Esophagus muscularis mucosa (tissue), 4 donors: ENCODE data around the gene C4orf50. TPM values are rescaled to one million over a fixed set of nuclear protein-coding genes. Genes with fewer than 3 reads are reported as not detected.

Source experiments
- DNase-seq: peaks from one replicate; pipeline ENCODE4 v3.0.0-alpha.2; 2017; ENCODE audit errors: extremely low spot score
- H3K27ac ChIP-seq, 4 donors: fragments of 200-600 bp; sonication (generic); replicated peaks in 1 of 4; 1 replicate in 3 of 4; 2 replicates in 1 of 4; pipeline ENCODE4 v1.5.1; 2016 to 2019; ENCODE audit warnings: mild to moderate bottlenecking in 1 of 4
- H3K27me3 ChIP-seq, 4 donors: fragments of 200-600 bp; sonication (generic); one replicate each; pipeline versions ENCODE4 v1.5.1 to v1.6.0; 2016 to 2019
- H3K36me3 ChIP-seq, 4 donors: fragments of 200-600 bp; sonication (generic); one replicate each; pipeline ENCODE4 v1.5.1; 2016 to 2019
- H3K4me1 ChIP-seq, 4 donors: fragments of 200-600 bp; sonication (generic); one replicate each; pipeline ENCODE4 v1.5.1; 2016 to 2019
- H3K4me3 ChIP-seq, 4 donors: fragments of 200-600 bp; sonication (generic); 1 replicate in 2 of 4; 2 replicates in 2 of 4; pipeline ENCODE4 v1.5.1; 2016 to 2019; ENCODE audit warnings: mild to moderate bottlenecking in 4 of 4, moderate library complexity in 1 of 4
- H3K9me3 ChIP-seq, 4 donors: fragments of 200-600 bp; sonication (generic); 1 replicate in 3 of 4; 2 replicates in 1 of 4; pipeline ENCODE4 v1.5.1; 2016 to 2019
- EP300 ChIP-seq: sonication (generic); formaldehyde crosslinking; IDR thresholded peaks from one replicate; pipeline ENCODE4 v1.6.1; 2017; ENCODE audit warnings: antibody characterized with exemption
- POLR2A ChIP-seq: fragments of 450-650 bp; IDR thresholded peaks from one replicate; pipeline ENCODE4 v1.6.1; 2017; ENCODE audit warnings: antibody characterized with exemption, moderate library complexity, mild to moderate bottlenecking, low read depth
- POLR2AphosphoS5 ChIP-seq, 2 donors: sonication (generic); formaldehyde crosslinking; IDR thresholded peaks; one replicate each; pipeline ENCODE4 v1.6.1; 2017; ENCODE audit warnings: antibody characterized with exemption in 2 of 2
- WGBS: methylation state at CpG from one replicate; pipeline ENCODE4 v1.1.5; 2018; 5-methylcytosine and 5-hydroxymethylcytosine counted together
- intact Hi-C: fragments of 100-400 bp; cut with DNase I; formaldehyde crosslinking; loops from one replicate; pipeline ENCODE4 v1.15.1; 2023
- total RNA-seq, 4 donors: library from RNA; depleted of rRNA; stranded (reverse); fragments of >200 nt; gene quantifications; one replicate each; pipeline versions ENCODE4 v1.1.0 to v1.2.1, GENCODE V29; 2016
- TF ChIP-seq, protein P1 (sequence below), 3 experiments: fragments of 200-600 bp in 2 of 3; fragments of 450-650 bp in 1 of 3; sonication (generic) in 2 of 3; IDR thresholded peaks; one replicate each; pipeline ENCODE4 v1.5.1; 2017 to 2019; ENCODE audit warnings: antibody characterized with exemption in 3 of 3, mild to moderate bottlenecking in 2 of 3, moderate library complexity in 1 of 3

The C4orf50 gene
- total RNA-seq, 4 donors from 2014 or later, result 0.11 to 0.42 (median 0.26) TPM

GRCh38 chr4:6049985-6050384 is 31.8 kb upstream of the C4orf50 start:
- Histone ChIP-seq H3K27ac (no peak overlapping the region), H3K27me3 (peaks cover 0 to 30% (median 0%) of the 10 kb centered on the region in 4 donors), H3K9me3 (no peaks in the 10 kb centered on the region), H3K4me1 (no peaks in the 10 kb centered on the region), H3K36me3 (no peaks in the 10 kb centered on the region), H3K4me3 (no peak overlapping the region)
- 76% methylated on average over 8 of the region's 8 CpGs for WGBS
- intact Hi-C loops, result no loop called here
- no peak for DNase-seq
- TF ChIP-seq EP300 (no peak), POLR2AphosphoS5 (IDR thresholded peaks at IDR 0.05) (no peak), POLR2A (no peak)
- TF ChIP-seq, protein P1, sequence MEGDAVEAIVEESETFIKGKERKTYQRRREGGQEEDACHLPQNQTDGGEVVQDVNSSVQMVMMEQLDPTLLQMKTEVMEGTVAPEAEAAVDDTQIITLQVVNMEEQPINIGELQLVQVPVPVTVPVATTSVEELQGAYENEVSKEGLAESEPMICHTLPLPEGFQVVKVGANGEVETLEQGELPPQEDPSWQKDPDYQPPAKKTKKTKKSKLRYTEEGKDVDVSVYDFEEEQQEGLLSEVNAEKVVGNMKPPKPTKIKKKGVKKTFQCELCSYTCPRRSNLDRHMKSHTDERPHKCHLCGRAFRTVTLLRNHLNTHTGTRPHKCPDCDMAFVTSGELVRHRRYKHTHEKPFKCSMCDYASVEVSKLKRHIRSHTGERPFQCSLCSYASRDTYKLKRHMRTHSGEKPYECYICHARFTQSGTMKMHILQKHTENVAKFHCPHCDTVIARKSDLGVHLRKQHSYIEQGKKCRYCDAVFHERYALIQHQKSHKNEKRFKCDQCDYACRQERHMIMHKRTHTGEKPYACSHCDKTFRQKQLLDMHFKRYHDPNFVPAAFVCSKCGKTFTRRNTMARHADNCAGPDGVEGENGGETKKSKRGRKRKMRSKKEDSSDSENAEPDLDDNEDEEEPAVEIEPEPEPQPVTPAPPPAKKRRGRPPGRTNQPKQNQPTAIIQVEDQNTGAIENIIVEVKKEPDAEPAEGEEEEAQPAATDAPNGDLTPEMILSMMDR (IDR thresholded peaks at IDR 0.05), result no peak

DNA sequence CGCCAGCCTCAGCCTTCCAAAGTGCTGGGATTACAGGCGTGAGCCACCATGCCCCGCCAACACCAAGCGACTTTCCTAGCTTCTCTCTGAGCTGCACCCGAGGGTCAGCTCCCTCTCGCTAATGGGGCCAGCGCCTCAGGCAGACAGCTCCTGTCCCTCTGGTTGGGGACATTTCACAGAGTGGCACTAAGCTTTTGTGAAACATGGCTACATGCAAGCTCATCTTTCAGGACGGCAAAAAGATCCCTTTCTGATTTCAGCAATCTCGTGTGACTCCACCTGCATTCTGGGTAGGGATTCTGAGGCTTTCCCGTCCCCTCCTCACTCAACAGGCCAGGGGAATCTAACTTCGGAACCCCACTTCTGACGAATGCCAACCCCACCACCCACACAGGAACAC is 31.0 kb upstream of the C4orf50 start:
- intact Hi-C loops, result no loop called here

DNA sequence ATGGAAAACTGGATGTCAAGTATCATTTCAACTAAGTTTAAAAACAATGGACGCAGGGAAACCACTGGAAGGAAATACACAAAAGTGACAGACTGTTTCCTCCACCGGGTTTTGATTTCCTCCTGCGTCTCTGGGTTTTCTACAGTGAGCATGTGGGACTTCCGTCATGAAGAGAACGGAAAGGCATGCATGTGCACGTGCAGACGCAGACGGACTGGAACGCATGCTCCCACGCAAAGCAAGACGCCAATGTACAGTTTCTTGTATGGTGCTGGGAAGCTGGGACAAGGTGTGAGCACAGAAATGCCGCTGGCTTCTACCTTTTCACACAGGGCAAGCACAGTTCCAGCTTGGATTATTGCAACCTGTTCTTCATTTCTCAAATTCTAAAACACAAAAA is 30.3 kb upstream of the C4orf50 start:
- Histone ChIP-seq H3K27ac (no peak overlapping the region), H3K27me3 (peaks cover 0 to 38% (median 0%) of the 10 kb centered on the region in 4 donors), H3K9me3 (no peaks in the 10 kb centered on the region), H3K4me1 (no peaks in the 10 kb centered on the region), H3K4me3 (no peak overlapping the region), H3K36me3 (no peaks in the 10 kb centered on the region)
- WGBS, result 81% methylated on average over 12 of the region's 12 CpGs
- intact Hi-C loops, result no loop called here
- no peak for TF ChIP-seq EP300
- no peak for TF ChIP-seq POLR2AphosphoS5 (IDR thresholded peaks at IDR 0.05)
- TF ChIP-seq, protein P1 (IDR thresholded peaks at IDR 0.05), result no peak
- no peak for TF ChIP-seq POLR2A
- DNase-seq, result no peak

More for the DNA sequence above, 31.0 kb upstream of the C4orf50 start:
- Histone ChIP-seq H3K36me3 (no peaks in the 10 kb centered on the region), H3K27ac (no peak overlapping the region), H3K4me3 (no peak overlapping the region), H3K9me3 (no peaks in the 10 kb centered on the region), H3K27me3 (peaks cover 0 to 30% (median 0%) of the 10 kb centered on the region in 4 donors), H3K4me1 (no peaks in the 10 kb centered on the region)
- DNase-seq, result no peak
- TF ChIP-seq POLR2A, result no peak
- TF ChIP-seq, protein P1 (IDR thresholded peaks at IDR 0.05), result no peak
- TF ChIP-seq EP300, result no peak
- no peak for TF ChIP-seq POLR2AphosphoS5 (IDR thresholded peaks at IDR 0.05)
- 95% methylated on average over 12 of the region's 12 CpGs for WGBS

DNA sequence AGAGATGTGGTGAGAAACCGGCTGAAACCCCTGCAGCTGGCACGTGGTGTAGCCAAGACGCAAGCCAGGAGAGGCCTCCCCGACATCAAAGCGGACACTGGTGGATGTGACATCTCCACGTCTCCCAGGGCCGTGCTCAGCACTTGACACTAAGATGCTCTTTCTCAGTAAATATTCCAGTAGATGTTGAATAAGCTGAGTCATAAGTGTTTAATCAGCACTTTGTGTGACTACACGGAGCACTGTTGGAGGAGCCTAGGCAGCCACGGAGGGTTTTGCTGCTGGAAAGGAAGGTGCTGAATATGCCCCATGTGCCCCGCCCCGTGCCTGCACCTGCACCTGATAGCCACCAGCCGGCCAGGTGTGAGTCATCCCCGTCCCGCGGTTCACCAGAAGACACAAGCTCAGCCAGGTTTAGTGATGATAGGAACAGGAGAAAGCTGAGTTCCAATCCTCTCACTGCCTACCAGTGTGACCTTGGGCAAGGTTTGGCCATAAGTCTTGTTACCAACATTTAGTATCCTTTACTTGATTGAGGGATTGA is 29.0 kb upstream of the C4orf50 start:
- Histone ChIP-seq H3K27me3 (peaks cover 0 to 51% (median 0%) of the 10 kb centered on the region in 4 donors), H3K36me3 (no peaks in the 10 kb centered on the region)
- 78% methylated on average over 15 of the region's 15 CpGs for WGBS

More for the DNA sequence above, 29.0 kb upstream of the C4orf50 start:
- DNase-seq, result no peak
- intact Hi-C loops, result no loop called here
- Histone ChIP-seq H3K9me3 (no peaks in the 10 kb centered on the region), H3K4me3 (no peak overlapping the region), H3K4me1 (no peaks in the 10 kb centered on the region), H3K27ac (no peak overlapping the region)
- no peak for TF ChIP-seq POLR2AphosphoS5 (IDR thresholded peaks at IDR 0.05)
- TF ChIP-seq EP300, result no peak
- TF ChIP-seq POLR2A, result no peak
- TF ChIP-seq, protein P1 (IDR thresholded peaks at IDR 0.05), result no peak
